Right lobe of liver (tissue), 6 donors: Measurements from ENCODE around the gene INHBE. TPM values are rescaled to one million over a fixed set of nuclear protein-coding genes. Genes with fewer than 3 reads are reported as not detected.

ENCODE experiments used
- ATAC-seq, 4 donors: fragments of 200-7000 bp; cut with Tn5 transposase; one replicate each; pipeline ENCODE4 v1.9.1; 2020; ENCODE audit warnings: mild to moderate bottlenecking in 4 of 4, moderate library complexity in 4 of 4
- DNase-seq, 3 donors: peaks; one replicate each; pipeline ENCODE4 v3.0.0-alpha.2; 2020
- H3K27ac ChIP-seq, 3 donors: fragments of 200-600 bp; one replicate each; pipeline ENCODE4 v1.8.0; 2022
- H3K27me3 ChIP-seq, 2 donors: fragments of 200-600 bp; one replicate each; pipeline ENCODE4 v1.8.0; 2022
- H3K36me3 ChIP-seq, 4 donors: fragments of 200-600 bp; sonication (generic) in 1 of 4; one replicate each; pipeline versions ENCODE4 v1.5.1 to v1.8.0; 2017 to 2022; ENCODE audit warnings: control low read depth in 1 of 4
- H3K4me1 ChIP-seq, 4 donors: fragments of 200-600 bp; sonication (generic) in 1 of 4; one replicate each; pipeline versions ENCODE4 v1.5.1 to v1.8.0; 2017 to 2022; ENCODE audit warnings: control low read depth in 1 of 4
- H3K4me3 ChIP-seq, 3 donors: fragments of 200-600 bp; one replicate each; pipeline ENCODE4 v1.8.0; 2022
- H3K9me3 ChIP-seq, 4 donors: fragments of 200-600 bp; sonication (generic) in 1 of 4; one replicate each; pipeline versions ENCODE4 v1.5.1 to v1.8.0; 2017 to 2022; ENCODE audit warnings: control low read depth in 1 of 4
- POLR2A ChIP-seq: fragments of 450-650 bp; IDR thresholded peaks from one replicate; pipeline ENCODE4 v1.6.1; 2017; ENCODE audit warnings: antibody characterized with exemption, mild to moderate bottlenecking
- WGBS: methylation state at CpG from one replicate; pipeline ENCODE4 v1.1.6; 2018; ENCODE audit warnings: low coverage, low lambda C conversion rate; ENCODE audit not compliant: insufficient coverage; ENCODE audit errors: missing lambda C conversion rate; 5-methylcytosine and 5-hydroxymethylcytosine counted together
- intact Hi-C, 2 donors: fragments of 100-400 bp; cut with DNase I; formaldehyde crosslinking; loops; one replicate each; pipeline versions ENCODE4 v1.11.2 to v1.14.1; 2022
- total RNA-seq, 6 experiments: library from RNA; depleted of rRNA in 2 of 6; stranded (reverse); fragments of >200 nt in 2 of 6; fragmentation: NEBNext Ultra II Directional in 3 of 6; extraction: Animal tissue kit (Norgen Biotek cat#: 25700) in 3 of 6; gene quantifications; one replicate each; pipeline versions ENCODE4 v1.1.0 to v1.2.4, GENCODE V29; 2016 to 2023
- TF ChIP-seq, protein P1 (sequence below), 4 donors: fragments of 200-600 bp in 3 of 4; fragments of 450-650 bp in 1 of 4; IDR thresholded peaks; one replicate each; pipeline versions ENCODE4 v1.5.1 to v1.8.0; 2016 to 2022; ENCODE audit warnings: antibody characterized with exemption in 4 of 4, mild to moderate bottlenecking in 2 of 4
- donor health status: DM: no; HTN: yes; CAD: no.
- donor health status: DM: no; HTN: no; CAD: no.
- donor health status: DM: no; HTN: no; CAD: no.
- donor health status: DM: no; HTN: yes; CAD: no.
- donor health status: DM: no; HTN: yes; CAD: no.

Gene INHBE
- total RNA-seq, 6 experiments from 2014 or later = 17.4 to 302 (median 150) TPM

GRCh38 chr12:57446292-57446960, 8.7 kb upstream of the INHBE start:
- no peak for ATAC-seq

GRCh38 chr12:57448669-57449068, 6.4 kb upstream of the INHBE start:
- Histone ChIP-seq H3K4me1 (peaks cover 0 to 45% (median 20%) of the 10 kb centered on the region in 4 donors), H3K4me3 (no peak overlapping the region), H3K9me3 (no peaks in the 10 kb centered on the region), H3K36me3 (no peaks in the 10 kb centered on the region), H3K27me3 (no peaks in the 10 kb centered on the region), H3K27ac (no peak overlapping the region)
- DNase-seq = no peak
- ATAC-seq = no peak
- intact Hi-C loops = no loop called here
- 85% methylated on average over 2 of the region's 2 CpGs for WGBS
- TF ChIP-seq, protein P1, sequence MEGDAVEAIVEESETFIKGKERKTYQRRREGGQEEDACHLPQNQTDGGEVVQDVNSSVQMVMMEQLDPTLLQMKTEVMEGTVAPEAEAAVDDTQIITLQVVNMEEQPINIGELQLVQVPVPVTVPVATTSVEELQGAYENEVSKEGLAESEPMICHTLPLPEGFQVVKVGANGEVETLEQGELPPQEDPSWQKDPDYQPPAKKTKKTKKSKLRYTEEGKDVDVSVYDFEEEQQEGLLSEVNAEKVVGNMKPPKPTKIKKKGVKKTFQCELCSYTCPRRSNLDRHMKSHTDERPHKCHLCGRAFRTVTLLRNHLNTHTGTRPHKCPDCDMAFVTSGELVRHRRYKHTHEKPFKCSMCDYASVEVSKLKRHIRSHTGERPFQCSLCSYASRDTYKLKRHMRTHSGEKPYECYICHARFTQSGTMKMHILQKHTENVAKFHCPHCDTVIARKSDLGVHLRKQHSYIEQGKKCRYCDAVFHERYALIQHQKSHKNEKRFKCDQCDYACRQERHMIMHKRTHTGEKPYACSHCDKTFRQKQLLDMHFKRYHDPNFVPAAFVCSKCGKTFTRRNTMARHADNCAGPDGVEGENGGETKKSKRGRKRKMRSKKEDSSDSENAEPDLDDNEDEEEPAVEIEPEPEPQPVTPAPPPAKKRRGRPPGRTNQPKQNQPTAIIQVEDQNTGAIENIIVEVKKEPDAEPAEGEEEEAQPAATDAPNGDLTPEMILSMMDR (IDR thresholded peaks at IDR 0.05) = no peak
- TF ChIP-seq POLR2A = no peak

More at GRCh38 chr12:57446292-57446960, 8.7 kb upstream of the INHBE start:
- Histone ChIP-seq H3K4me3 (no peak overlapping the region), H3K36me3 (no peaks in the 10 kb centered on the region), H3K27me3 (no peaks in the 10 kb centered on the region), H3K9me3 (no peaks in the 10 kb centered on the region), H3K4me1 (peaks cover 0 to 23% (median 11%) of the 10 kb centered on the region in 4 donors), H3K27ac (no peak overlapping the region)
- DNase-seq = no peak
- 66% methylated on average over 6 of the region's 6 CpGs for WGBS
- intact Hi-C loops = no loop called here
- TF ChIP-seq, protein P1 (IDR thresholded peaks at IDR 0.05) = no peak
- no peak for TF ChIP-seq POLR2A

DNA sequence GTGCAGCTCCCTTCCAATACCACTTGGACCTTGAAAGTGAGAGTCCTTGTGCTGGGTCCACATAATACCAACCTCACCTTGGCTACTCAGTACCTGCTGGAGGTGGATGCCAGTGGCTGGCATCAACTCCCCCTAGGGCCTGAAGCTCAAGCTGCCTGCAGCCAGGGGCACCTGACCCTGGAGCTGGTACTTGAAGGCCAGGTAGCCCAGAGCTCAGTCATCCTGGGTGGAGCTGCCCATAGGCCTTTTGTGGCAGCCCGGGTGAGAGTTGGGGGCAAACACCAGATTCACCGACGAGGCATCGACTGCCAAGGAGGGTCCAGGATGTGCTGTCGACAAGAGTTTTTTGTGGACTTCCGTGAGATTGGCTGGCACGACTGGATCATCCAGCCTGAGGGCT, 5.7 kb upstream of the INHBE start:
- Histone ChIP-seq H3K27ac (no peak overlapping the region), H3K27me3 (no peaks in the 10 kb centered on the region), H3K9me3 (no peaks in the 10 kb centered on the region), H3K4me1 (peaks cover 0 to 52% (median 23%) of the 10 kb centered on the region in 4 donors), H3K36me3 (no peaks in the 10 kb centered on the region), H3K4me3 (no peak overlapping the region)
- no peak for DNase-seq
- TF ChIP-seq, protein P1 (IDR thresholded peaks at IDR 0.05) = no peak
- no peak for TF ChIP-seq POLR2A
- intact Hi-C loops = no loop called here
- no CpG with 5 or more reads among the region's 7 CpGs for WGBS
- ATAC-seq = no peak

DNA sequence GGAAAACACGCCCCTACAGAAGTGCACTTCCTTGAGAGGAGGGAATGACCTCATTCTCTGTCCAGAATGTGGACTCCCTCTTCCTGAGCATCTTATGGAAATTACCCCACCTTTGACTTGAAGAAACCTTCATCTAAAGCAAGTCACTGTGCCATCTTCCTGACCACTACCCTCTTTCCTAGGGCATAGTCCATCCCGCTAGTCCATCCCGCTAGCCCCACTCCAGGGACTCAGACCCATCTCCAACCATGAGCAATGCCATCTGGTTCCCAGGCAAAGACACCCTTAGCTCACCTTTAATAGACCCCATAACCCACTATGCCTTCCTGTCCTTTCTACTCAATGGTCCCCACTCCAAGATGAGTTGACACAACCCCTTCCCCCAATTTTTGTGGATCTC, 5.0 kb upstream of the INHBE start:
- intact Hi-C loops = no loop called here
- DNase-seq = no peak
- peaks cover 0 to 56% (median 23%) of the 10 kb centered on the region in 4 donors for H3K4me1 ChIP-seq

More for the DNA sequence above, 5.0 kb upstream of the INHBE start:
- Histone ChIP-seq H3K9me3 (no peaks in the 10 kb centered on the region), H3K36me3 (no peaks in the 10 kb centered on the region), H3K4me3 (no peak overlapping the region), H3K27me3 (no peaks in the 10 kb centered on the region), H3K27ac (peak overlapping the region; percentile 51 to 78 (median 66))
- TF ChIP-seq, protein P1 (IDR thresholded peaks at IDR 0.05) = no peak
- TF ChIP-seq POLR2A = no peak
- ATAC-seq = no peak
- 20% methylated on average over 1 of the region's 3 CpGs for WGBS
